Kasumi-1 (cell line): Measurements from ENCODE around the gene ANKLE1.
"Not testable (repeated sequence)": the region's sequence is repeated elsewhere in the genome, so short reads cannot be mapped to it uniquely, and the experiment has no call there.

Source experiments
- DNase-seq, 2 experiments: peaks; one replicate each; lab custom pipeline; 2025; lab: John Stamatoyannopoulos, UW

Gene ANKLE1

DNA sequence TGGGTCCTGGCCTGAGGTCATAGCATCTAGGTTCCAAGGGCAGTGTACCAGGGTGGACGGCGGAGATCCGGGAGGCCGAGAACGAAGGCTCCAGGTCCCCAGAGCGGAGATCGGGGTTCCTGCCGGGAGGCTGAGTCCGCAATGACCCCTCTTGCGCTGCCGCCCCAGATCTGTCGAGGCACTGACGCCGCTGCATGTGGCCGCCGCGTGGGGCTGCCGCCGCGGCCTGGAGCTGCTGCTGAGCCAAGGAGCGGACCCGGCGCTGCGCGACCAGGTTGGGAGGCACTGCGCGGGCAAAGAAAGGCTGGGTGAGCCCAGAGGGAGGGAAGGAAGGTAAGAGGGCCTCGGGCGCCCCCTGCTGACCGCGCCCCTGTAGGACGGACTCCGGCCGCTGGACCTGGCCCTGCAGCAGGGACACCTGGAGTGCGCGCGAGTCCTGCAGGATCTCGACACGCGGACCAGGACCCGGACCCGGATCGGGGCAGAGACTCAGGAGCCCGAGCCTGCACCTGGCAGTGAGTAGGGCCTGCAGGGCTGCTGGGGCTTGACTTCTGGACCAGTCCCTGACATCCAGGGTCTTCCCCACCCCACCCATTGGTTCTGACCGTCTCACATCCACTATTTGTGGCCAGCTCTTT, 906 bp downstream of the ANKLE1 start:
- peak; percentile 72 to 79 for DNase-seq

DNA sequence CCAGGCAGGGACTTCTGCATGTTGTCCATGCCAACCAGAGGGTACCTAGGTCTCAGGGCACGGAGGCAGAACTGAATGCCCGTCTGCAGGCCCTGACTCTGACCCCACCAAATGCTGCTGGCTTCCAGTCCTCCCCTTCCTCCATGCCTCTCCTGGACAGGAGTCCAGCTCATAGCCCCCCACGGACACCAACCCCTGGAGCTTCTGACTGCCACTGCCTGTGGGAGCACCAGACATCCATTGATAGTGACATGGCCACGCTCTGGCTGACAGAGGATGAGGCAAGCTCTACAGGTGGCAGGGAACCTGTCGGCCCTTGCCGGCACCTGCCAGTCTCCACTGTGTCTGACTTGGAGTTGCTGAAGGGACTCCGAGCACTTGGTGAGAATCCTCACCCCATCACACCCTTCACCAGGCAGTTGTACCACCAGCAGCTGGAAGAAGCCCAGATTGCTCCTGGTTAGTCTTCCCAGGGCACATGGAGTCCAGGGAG, 1.8 kb downstream of the ANKLE1 start:
- DNase-seq = no peak

DNA sequence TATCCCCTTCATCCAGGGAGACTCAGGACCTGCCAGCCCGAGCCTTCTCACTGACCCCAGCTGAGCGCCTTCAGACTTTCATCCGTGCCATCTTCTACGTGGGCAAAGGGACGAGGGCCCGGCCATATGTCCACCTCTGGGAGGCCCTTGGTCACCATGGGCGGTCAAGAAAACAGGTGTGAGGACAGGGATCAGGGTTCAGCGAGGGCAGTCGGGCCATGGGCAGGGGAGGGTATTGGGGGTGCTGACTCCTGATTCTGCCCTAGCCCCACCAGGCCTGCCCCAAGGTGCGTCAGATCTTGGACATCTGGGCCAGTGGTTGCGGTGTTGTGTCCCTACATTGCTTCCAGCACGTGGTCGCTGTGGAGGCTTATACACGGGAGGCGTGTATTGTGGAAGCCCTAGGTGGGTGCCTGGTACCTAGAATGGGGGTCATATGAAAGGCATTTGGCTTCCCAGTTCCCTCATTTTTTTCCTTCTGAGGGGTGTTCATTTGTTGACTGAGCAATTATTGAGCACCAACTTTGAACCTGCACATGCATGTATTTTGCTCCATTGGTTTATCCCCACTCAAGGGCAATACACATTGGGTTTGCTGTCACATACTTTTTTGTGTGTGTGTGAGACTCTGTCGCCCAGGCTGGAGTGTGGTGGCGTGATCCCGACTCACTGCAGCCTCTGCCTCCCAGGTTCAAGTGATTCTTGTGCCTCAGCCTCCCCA, 3.9 kb downstream of the ANKLE1 start:
- DNase-seq = no peak

DNA sequence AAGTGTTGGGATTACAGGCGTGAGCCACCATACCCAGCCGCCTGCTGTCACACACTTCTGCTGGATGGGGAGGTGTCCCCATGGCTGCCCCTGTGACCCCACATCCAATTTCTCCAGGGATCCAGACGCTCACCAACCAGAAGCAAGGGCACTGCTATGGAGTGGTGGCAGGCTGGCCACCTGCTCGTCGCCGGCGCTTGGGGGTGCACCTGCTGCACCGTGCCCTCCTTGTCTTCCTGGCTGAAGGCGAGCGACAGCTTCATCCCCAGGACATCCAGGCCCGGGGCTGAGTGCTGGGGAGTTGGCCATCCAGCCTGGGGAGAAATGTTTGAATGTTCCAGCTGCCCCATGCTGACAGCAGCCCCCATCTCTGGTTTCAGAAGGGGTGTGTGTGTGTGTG, 4.6 kb downstream of the ANKLE1 start:
- DNase-seq = no peak

DNA sequence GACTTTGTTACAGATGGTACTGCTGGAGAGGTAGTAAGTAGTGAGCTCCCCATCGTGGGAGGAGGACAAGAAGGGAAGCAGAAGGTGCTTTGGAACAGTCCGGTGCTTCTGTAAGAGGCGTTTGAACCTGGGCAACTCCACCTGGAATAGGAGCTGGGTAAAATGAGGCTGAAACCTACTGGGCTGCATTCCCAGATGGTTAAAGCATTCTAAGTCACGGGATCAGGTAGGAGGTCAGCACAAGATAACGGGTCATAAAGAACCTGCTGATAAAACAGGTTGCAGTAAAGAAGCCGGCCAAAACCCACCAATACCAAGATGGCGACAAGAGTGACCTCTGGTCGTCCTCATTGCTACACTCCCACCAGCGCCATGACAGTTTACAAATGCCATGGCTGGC, 5.1 kb downstream of the ANKLE1 start:
- no peak for DNase-seq

DNA sequence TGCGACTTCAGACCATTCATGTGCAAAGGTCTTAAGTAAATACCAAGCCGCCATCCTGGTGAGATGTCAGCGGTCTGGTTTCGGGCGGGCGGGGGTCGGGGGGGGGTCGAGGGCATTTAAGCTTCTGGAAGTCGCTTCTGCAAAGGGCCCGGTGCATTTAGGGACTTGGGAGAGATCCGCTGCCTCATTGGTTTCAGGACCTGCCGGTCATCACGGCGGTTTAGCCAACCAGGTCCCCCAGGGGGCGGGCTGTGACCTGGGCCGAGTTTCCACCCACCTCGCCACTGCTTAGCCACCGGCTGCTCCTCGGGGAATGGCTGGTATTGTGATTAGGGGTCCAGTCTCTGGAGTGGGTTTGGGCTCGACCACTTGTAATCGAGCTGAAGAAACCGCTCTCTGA, 7.8 kb downstream of the ANKLE1 start:
- DNase-seq = no peak

DNA sequence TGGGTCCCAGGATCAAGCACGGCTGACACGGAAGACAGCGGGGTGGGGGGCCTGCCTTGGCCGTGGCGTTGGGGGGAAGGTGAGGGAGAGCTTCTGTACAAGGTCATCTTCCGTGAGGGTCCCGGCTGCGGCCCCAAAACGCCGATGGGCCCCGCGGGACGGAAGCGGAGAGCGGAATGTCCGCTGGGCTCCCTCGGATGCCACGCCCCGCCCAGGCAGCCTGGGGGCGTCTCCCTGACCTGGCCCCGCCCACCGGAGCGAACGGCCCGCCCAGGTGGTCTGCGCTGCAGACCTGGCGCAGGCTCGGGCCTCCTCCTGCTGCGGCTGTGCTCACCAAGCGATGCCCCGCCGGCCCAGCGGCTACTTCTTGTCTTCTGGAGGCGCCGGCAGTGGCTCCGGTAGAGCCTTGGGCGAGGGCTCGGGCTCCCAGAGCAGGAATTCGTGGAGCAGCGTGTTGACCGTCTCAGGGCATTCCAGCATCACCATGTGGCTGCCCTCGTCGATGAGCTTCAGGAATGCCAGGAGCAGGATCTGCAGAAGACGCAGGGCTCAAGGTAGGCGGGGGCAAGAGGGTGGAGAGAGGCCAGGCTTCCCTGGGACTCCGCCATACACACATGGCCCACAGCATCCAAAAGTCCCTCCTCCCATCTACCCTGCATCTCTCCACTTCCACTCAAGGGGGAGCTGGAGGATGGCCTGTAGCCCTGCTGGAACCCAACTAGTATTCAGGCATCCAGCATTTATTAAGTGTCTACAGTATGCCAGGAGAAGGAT, 10.8 kb downstream of the ANKLE1 start:
- DNase-seq = peak; percentile 79 to 85

DNA sequence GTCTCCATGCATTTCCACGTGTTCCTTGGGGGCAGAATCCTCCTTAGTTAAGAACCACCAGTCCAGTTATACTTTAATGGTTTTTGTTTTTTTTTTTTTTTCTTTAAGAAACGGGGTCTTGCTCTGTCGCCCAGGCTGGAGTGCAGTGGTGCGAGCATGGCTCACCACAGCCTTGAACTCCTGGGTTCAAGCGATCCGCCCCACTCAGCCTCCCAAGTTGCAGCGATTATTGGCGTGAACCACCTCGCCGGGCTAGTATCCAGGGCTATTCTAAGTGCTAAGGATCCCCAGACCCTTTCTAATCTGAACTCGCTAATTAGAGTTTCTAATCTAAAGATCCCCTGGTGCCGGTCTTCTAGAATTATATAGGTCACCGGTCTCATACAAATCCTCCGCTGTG, 11.9 kb downstream of the ANKLE1 start:
- DNase-seq = no peak

DNA sequence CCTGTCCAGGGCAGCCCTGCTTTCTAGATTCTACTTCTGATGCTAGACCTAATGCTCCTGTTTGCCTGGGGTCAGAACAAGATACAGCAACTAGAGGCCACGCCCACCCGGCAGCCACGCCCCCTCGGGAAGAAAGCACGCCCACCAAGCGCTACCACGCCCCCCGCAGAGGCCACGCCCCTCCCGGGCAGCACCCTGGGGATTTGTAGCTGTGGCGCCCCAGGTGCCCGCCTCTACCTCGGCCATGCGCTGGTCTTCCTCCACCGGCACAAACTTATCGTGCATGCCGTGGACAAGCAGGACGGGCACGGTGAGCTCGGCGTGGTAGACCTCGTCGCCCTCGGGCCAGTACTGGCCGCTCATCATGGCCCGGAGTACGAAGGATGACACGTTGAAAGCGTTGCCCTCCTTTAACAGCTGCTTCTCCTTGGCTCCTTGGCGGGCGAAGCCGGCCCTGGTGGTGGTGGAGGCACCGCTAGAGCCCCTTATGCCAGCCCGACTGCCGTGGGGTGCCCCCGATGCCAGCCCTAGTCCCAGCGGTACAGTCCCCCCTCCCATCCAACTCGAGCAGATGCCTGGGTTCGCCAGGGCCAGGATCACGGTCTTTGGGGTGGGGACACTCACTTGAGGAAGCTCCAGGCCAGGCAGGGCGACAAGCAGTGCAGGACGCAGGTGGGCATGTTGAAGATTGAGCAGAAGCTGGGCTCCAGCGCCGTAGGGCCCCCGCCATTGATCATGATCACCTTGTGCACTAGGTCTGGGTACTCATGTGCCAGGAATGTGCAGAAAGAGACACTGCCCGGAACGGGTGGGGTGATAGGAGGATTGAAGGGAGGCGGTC, 12.6 kb downstream of the ANKLE1 start:
- DNase-seq = peak; percentile 35 to 49

DNA sequence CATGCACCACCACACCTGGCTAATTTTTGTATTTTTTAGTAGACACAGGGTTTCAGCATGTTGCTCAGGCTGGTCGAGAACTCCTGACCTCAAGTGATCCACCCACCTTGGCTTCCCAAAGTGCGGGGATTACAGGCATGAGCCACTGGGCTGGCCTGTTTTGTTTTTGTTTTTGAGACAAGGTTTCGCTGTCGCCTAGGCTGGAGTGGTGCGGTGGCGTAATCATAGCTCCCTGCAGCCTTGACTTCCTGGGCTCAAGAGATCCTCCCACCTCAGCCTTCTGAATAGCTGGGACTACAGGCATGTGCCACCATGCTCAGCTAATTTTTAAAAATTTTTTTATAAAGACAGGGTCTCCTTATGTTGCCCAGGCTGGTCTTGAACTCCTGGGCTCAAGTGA, 13.8 kb downstream of the ANKLE1 start:
- DNase-seq = not testable (repeated sequence)

DNA sequence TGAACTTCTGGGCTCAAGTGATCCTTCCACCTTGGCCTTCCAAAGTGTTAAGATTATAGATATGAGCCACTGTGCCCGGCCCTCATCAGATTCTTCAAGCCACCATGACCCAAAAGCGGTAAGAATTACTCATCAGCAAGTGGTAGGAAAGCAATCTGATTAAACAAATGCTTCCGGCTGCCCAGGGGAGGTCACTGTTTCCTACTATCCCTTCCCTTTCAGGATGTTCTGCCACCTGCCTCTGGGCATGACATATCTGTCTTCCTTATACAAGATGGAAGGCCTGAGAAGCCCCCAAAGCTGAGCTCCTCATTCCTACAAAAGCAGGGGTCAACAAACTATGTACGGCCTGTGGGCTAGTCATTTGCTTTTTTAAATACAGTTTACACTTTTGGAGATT, 14.6 kb downstream of the ANKLE1 start:
- DNase-seq = peak in 1 of 2 experiments; percentile 25

DNA sequence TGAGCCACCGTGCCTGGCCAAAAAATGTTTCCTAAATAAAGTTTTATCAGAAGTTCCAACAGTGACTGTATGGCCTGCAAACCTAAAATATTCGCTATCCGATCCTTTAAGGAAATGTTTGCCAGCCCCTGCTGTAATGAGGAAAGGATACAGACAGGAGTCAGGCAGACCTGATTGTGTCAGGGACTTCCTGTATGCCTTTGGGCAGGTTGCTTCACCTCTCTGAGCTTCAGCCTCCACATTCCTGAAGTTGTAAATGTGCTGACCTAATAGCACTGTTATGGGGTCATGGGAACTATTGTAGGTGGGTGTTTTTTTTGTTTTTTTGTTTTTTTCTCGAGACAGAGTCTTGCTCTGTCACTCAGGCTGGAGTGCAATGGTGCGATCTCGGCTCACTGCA, 15.3 kb downstream of the ANKLE1 start:
- DNase-seq = no peak

DNA sequence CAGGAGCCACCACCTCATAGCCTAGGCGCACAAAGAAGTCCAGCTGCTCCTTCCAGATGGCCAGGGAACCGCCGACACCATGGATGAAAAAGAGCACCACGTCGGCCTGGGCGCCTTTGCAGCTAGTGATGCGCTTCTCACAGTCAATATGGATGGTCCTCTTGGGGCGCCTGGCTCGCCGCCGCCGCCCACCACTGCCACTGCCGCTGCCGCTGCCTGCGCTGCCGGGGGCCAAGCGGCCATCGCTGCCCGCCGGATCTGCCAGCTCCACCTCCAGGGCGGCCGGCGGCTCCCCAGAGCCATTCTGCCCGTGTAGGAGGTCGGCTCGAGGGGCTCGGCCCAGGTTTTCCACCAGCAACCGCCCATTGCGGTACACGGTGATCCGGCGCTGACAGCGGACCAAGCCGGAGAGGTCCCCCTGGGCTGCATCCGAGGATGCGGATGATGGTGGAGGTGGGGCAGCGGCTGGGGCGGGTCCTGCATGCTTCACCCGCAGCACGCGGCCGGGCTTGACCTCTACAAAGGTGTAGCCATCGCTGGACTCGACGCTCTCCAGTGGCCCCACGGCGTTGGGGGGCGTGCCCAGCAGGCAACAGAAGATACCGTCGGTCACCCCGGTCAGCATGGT, 19.4 kb downstream of the ANKLE1 start:
- DNase-seq = no peak

DNA sequence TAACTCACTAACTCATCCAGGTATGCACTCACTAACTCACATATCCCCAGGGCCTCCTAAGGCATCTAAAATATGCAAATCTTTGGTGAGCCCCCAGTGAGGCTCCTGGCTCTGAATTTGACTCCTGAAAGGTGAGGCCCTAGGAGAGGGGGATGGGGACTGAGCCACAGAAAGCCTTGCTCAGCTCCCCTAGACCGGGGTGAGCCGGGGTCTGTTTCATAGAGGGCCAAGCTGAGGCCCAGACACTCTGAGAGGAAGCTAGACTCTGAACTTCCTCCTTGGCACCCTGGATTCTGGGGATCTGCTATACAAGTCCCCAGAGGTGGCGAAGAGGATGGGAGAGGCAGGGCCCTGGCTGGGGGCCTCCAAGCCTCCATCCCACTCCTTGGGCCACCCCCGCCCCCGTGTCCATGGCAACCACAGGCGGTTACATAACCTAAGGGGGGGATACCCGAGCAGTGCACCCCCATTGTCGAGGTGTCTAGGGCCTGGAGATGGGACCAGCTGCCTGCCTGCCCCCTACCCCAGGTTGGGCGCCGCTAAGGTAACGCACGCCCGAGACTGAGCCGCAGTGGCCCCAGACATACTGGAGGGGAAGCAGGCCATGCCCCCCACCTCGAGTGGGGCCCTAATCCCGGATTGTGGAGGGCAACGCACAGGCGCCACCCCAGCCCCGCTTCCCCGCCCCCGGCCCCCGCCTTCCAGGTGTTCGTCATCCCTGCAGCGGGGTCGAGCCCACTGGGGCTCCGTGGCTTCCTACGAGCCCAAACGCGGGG, 20.9 kb downstream of the ANKLE1 start:
- DNase-seq = peak; percentile 76 to 81

DNA sequence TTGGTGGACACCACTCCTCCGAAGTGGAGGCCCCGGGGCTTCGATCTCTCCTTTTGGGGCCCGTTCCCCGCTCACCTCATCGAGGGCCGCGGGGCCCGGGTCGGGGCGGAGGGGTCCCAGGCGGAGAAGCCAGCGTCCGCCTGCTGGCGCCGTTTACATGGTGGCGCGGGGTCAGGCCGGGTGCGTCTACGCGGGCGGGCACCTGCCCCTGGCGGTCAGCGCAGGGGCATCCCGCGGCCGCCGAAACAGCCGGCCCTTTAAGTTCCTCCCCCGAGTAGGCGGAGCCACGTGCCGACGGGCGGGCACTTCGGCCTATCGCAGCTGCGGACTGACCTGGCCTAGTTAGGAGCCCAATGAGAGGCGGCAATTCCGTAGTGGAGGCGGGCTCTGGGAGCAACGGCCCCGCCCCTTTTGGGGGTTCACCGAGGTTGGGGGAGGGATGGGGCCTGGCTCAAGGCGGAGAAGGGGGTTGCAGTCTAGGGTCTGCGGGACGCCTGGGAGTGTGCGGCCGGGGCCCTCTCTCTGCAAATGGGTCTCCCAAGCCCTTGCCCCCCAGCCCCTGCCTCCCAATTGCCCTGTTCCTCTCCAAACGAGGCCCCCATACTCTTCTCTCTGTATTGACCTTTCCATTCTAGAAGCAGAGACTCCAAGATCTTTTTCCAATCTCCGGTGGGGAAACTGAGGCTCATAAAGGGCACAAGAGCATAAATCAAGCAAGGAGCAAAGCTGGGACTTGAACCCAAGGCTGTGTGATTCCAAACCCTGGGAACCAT, 21.7 kb downstream of the ANKLE1 start, which contains the start of gene ABHD8:
Gene ABHD8 (minus strand): TSS at position 259 of the 773 bp plus-strand sequence. CDS start 1,809 bp downstream, outside the sequence.
- peak; percentile 90 to 91 for DNase-seq

DNA sequence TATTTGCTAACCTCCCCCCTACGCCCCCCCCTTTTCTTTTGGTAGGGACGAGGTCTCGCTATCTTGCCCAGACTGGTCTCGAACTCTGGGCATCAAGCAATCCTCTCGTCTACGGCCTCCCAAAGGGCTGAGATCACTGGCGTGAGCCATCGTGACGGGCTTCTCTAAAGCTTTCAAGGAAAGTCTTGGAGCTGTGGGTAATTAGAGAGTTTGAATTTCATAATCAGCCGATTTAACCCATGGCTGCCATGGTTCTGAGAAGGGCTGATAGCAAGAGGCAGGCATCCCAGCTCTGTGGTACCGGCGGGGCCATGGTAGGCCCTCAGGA, 22.2 kb downstream of the ANKLE1 start:
- DNase-seq = no peak

DNA sequence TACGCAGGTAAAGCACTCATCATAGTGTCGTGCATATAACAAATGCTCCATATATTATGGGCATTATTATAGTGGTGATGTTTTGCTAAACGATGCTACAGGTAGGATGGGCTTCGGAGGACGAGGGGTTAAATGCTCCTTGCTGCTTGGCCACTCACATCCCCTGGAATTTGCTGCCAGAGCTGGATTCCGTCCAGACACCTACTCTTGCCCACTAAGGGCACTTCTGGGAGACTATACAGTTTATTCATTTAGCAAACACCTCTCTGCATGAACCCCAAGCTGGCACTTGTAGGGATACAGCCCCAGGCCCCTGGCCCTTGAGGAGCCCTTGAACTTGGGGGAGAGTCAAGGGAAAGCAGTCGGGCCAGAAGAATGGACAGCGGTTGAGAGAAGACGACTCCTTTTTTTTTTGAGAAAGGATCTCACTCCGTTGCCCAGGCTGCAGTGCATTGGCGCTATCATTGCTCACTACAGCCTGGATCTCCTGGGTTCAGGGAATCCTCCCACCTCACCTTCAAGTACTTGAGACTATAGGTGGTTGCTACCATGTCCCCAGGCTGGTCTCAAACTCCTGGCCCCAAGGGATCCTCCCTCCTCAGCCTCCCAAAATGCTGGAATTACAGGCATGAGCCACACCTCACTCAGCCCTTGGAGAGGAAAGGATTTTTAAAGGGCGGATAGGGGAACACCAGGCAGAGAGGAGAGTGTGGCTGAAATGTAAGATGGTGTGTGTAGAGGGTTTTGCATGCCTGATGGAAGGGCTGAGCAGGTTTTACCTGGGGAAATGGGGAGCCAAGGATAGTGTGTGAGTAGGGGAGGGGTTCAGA, 22.9 kb downstream of the ANKLE1 start:
- DNase-seq = no peak

DNA sequence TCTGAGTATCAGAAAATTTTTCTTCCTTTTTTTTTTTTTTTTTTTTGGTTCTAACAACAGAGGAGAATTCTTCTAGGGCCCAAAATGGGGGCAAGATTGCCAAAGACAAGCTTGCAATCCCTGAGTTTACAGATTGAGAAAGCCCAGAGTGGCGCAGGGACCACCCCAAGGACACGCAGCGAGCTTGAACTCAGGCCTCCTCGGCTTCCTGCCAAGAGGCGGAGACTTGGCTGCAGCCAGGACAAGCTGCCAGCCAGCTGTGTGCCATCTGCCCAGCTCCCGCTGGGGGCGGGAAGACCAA, 23.5 kb downstream of the ANKLE1 start:
- no peak for DNase-seq
